NT2/D1 (cell line): ENCODE measurements around the gene PROK1.

ENCODE experiments used
- SUZ12 ChIP-seq: IDR thresholded peaks from 2 replicates; pipeline ENCODE4 v1.6.1; 2011; ENCODE audit not compliant: insufficient read length, insufficient read depth; ENCODE audit errors: extremely low read depth
- YY1 ChIP-seq: IDR thresholded peaks from 2 replicates; pipeline ENCODE4 v1.6.1; 2011; ENCODE audit not compliant: insufficient read length, insufficient read depth
- ZNF274 ChIP-seq: IDR thresholded peaks from 2 replicates; pipeline ENCODE4 v1.6.1; 2011; ENCODE audit warnings: mild to moderate bottlenecking, low read depth, low read length

DNA sequence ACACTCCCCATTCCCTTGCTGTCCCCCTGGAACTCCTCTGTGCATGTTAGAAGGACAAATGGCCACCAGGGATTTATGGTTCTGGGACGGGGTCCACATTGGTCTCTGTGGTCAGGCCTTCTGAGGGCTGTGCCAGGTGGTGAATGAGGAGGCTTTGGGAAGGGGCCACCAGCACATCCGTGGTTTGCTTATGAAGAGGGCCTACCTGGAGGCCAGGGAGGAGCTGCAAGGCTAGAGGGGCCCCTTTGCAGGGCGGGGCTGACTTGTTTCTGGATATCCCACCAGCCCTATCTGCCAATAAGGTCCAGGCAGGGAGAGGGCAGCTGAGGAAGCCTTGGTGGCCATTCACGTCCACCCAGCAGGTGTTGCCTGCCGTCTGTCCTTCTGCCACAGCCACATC, 43.1 kb downstream of the PROK1 start:
- no peak for TF ChIP-seq YY1
- TF ChIP-seq ZNF274 = no peak
- TF ChIP-seq SUZ12 = no peak
